HG02623 (cell line): ENCODE results near the gene FGF6.

Source experiments
- ATAC-seq: cut with Tn5 transposase; IDR thresholded peaks from one replicate; pipeline ENCODE4 v1.9.1; 2021; ENCODE audit warnings: moderate library complexity; ENCODE audit not compliant: unreplicated experiment

Gene FGF6

DNA sequence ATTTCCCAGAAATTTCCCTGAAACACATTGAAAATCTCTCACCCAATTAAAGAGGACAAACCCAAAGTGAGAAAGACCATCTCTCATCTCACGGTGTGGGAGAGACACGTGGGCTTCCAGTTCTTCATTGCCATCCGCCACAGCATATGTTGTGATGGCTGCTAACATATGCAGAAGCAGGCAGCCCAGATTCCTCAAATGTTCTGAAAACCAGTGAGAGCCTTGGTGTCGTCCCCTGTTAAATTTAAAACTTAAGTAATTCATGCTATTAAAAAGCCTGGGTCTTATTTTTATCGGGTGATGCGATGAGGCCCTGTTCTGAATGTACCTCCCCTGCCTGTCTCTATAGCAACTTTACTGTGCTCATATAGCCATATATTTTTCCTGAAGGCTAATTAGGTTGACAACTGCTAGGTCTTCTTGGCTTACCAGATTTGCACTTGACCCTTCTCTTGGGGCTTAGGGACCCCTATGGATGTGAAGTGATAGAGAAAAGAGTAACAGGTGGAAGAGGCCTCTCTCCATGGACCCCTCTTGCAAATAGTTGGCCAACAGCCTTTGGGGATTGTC is 2.8 kb upstream of the FGF6 start:
- ATAC-seq, result no peak

DNA sequence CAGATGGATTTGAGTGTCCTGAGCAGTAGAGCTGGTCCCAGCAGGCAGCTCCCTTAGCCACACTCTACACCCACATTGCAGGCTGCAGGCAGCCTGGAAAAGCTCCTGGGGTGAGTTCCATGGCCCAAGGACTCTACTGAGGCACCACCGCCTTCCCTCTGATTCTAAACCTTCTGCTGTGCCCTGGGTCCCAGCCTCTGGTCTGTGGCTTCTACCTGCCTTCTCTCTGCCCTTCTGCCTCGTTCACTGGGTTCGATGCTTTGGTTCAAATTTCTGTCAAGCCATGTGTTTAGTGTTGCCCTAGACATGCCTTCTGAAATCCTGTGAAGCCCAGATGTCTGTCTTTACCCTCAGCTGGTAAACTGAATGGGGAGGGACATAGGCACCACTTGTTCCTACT is 1.5 kb upstream of the FGF6 start:
- ATAC-seq, result no peak

DNA sequence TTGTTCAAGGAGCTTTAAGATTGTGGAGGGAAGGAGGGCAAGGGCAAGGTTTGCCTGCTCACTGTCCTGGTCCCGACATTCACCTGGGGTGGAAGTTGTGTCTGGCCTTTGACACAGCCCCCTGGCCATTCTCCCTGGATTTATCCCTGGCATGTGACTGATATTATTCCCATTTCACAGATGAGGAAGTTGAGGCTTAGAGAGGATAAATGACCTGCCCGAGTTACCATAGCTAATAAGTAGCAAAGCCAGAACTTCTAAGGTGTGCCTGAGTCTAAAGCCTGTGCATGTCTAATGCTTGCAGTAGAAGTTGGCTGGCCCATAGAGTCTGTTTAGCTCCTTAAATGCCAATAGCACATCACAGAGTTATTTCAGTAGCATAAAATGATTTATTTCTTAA is 720 bp upstream of the FGF6 start:
- no peak for ATAC-seq

DNA sequence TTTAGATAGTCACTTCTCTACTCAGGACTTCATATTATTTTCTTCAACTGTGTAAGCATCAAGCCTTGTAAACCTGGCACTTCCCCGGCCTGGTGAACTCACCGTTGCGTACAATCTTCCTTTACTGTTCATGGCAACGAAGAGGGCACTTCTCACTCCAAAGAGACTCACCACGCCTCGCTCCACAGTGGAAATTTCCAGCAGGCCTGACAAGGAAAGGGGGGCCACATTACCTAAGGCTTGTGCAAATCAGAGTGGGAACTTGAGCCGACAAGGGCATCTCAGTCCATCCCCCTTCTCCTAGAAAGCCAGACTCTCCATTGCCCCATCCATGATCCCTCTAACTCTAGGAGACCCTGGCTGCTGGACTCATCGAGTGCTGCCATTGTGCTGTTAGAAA is 1.6 kb downstream of the FGF6 start:
- no peak for ATAC-seq

DNA sequence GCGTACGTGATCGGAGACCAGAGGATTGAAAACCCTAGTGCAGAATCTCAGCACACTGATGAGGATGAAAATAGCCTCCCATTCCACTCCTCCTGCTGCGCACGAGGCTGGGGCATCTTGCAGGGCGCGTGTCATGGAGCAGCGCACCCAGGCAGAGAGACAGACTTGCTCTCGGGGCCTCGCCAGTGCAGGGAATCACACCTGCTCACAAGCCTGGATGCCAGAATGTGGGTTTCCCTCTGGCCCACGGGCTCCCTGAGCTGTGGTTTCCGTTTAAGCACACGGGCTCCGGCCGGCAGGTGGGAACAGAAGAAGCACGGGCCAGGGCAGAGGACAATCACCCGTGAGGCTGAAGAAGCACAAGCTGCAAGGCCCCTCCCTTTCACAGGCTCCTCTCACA is 2.0 kb downstream of the FGF6 start:
- ATAC-seq, result no peak

DNA sequence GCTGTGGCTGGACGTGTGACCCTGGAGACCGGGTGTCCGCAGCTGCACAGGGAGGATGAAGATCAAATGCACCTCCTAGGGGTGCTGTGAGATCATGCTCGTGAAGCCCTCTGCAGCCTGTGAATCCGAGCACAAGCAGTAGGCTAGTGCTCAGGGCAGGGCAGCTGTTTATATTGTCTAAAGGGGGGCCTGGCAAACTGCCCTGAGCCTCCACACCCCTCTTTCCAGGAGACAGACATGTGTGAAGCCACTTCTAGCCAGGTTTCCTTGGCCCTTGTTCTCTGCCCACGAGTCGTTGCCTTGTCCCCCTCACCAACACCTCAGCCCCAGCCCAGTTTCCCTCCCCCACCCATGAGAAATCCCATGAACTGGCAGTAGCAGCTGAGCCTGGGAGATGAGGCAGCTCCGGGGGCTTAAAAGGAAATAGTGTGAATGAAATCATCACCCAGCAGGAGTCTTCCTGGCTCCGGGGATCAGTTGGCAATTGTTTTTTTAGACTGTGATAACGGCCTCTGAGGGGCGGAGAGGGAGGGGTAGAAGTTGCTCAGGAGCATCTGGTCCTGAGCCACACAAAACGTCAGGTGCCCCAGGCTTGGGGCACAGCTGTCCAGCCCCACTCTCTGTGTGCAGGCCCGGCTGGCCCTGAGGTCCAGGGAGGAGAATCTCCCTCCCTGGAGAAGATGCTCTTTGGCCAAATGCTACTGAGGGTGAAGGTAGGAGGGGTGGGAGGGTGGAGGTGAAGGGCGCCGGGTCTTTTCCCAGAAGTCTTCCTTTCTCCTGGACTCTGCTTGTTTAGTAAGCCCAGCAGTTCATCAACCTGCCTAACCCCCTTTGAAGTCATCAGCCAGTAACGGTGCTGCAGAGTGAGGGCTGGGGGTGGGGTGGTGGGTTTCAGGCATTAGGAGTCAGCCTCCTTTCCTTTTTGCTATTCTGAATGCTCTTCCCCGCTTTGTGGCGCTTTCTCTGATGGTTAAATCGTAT is 4.0 kb downstream of the FGF6 start:
- ATAC-seq, result no peak

DNA sequence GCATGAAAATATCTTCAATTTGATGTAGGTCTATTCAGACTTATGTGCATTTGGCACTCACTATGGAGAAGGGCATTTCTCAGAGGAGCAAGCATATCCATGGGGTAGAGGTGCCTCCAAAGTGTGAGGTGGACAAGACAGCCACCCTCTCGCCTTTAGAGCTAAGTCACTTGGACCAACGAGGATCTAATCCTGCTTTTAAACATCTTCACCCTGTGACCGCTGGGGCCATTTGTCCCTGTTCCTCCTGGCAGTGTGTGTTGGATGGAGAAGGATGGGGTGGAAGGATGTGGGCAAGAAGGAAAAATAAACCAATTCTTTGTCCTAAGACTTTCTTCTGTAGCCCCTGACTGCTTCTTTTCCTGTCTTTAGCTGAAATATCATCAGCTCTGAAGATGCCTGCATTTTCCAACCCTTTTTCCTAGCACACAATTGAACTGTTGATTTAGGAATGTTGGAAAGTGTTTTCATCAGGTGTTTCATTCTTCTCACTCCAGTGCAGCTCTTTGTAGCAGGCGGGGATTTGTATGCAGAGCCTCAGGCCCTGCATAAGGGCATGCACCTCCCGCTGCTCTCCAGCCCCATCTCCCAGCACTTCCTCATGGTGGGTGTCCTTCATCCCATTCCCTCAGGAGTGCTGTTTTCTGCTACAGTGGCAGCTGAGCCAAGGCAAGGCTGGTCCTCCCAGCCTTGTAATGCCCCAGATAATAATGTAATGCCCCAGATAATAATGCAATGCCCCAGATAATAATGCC is 5.3 kb downstream of the FGF6 start:
- ATAC-seq, result no peak

DNA sequence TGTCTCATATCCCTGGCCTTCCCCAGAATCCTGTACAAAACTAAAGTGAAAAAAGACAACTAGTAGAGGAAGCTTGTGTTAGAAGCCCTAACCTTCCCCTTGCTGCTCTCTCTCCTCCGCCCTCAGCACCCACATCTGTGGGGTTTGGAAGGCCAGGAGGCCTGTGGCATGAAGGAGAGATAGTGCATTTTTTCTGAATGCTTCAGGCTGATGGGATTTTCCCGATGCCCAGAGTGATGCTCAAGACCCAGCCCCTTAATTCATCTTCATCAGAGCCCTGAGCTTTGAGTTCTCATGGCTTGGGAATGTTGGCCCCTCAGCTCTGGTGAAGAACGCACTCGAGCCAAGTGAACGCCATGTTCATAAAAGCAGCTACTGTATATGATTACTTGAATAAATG is 5.9 kb downstream of the FGF6 start:
- ATAC-seq, result no peak

DNA sequence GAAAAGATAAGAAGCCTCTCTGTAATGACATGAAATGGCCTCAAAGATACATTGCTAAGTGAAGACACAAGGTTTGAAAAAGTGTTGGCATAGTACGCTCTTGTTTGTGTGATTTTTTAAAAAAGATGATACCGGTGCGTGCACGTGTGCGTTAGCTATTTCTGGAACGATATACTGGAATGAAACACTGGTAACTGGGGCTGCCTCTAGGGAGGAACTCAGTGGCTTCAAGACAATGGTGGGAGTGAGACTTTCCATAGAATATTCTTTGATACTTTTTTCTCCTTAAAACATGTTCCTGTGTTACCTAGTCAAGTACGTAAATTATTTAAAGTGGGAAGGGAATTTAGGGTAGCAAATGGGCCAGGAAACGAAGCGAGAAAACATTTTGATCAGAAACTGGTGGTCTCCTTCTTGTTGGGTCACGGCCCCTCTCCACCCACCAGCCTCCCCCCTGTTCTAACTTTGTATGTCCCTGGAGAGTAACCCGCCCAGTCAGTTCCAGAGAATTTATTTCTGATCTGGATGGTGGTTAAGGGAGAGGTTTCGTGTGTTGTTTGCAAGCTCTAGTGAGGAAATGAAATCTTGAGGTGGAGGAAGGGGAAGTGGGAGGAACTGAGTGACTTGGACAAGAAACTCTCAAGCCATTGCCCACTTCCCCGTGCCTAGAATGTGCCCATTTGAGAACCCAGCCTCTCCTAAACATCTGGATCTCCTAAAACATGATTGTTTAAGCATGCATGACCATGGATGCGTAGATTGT is 6.6 kb downstream of the FGF6 start:
- no peak for ATAC-seq

DNA sequence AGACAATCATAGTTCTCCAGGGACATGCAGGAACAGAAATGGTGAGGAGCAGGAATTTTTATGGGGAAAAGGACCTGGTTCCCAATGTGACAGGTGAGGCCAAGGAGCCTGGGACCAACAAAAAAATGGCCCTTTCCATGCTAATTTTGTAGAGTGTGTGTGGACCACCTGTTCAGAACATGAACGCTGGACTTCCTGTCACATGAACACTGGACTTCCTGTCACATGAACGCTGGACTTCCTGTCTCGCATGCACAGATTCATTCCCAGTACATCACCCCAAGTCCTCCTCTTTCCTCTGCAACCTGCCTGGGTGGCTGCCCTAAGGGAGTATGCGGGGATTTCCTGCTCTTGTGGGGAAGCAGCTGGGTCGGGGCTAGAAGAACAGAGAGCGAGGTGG is 10.1 kb downstream of the FGF6 start:
- no peak for ATAC-seq

DNA sequence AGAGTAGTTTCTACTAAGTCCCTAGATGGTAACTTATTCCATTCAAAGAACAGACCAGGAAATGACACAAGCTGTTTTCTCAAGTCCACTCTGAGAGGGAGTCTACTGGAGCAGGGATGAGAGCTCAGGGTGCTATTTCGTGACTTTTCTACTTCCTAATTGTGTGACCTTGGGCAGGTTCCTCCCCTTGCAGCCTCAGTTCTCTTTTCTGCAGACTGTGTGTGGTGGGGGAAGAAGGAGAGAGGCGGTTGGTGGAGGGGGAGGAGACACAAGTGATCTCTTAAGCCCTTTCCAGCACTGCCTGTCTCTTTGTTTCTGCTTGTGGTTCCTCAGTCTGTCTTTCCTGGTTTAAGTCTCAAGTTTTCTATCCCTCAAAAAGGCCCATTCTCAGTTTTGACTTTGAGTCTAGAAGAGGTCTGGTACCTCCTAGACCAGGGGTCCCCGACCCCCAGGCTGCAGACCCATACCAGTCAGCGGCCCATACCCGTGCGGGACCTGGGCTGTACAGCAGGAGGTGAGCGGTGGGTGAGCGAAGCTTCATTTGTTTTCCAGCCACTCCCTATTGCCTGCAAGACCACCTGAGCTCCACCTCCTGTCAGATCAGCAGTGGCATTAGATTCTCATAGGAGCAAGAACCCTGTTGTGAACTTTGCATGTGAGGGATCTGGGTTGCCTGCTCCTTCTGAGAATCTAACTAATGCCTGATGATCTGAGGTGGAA is 10.7 kb downstream of the FGF6 start:
- ATAC-seq, result no peak

DNA sequence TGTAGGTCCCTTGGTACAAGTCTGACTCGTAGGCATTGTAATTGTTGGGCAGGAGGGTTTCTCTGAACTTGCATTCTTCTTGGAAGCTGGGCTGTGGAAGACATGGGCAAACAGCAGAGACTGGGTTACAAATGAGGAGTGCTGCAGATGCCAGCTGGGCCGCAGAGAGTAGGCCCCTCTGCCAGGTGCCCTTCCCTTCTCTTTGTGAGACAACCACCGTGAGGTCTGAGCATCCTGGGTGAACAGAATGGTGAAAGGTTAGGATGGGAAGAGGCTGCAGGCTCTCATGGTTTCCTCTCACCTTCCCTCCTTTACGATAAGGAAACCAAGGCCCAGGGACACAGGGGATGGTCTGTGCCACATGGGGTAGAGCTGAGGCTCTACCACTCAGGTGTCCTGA is 11.3 kb downstream of the FGF6 start:
- no peak for ATAC-seq

DNA sequence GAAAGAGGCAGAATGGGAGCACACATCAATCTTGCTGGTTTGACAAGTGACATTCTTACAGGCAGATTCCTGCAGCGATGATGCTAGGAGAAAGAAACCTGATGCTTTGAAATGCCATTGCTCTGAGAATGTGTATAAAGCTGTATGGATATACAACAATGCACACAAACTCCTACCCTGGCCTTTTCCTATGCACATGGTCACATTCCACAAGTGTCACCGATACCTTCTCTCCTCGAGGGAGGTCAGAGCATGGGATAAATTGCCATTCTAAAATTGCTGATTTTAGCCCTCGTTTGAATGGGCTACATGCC is 11.9 kb downstream of the FGF6 start:
- no peak for ATAC-seq

DNA sequence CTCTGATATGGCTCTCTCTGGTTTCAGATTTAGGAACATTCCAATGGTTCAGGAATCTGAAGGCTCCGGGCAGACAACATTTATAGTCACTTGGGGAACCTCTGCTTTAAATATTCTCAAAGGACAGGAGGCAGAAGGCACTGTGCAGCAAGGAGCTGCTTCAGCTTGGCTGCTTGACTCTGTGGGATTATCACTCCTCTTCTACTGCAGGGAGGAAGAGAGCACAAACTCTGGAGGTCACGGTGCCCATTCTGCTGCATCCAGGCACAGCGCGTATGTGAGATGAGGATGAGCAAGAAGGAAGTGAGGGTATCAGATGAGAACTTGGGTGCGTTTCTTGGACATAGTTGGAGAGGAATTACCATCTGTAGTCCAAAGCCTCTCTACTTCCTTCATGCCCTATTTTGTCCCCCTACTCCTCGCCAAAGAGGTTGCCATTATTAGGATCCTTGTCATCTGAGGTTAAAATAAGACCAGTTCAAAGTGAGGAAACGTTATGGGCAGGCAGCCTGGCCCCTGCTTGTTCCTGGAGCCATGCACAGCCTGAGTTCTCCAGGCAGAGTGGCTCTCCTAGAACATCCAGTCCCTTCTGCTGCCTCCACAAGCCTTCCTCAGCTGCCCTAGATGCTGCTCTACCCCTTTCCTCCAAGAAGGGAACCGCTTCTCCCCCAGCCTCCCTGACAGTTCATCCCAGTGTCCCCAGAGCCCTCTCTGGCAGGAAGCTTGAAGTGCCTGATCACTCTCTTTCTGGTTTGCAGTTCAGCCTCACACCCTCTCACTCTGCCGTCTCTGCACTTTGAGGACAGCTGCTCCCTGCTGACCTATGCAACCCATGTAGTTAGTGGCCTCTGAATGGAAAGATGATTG is 12.5 kb downstream of the FGF6 start:
- no peak for ATAC-seq

DNA sequence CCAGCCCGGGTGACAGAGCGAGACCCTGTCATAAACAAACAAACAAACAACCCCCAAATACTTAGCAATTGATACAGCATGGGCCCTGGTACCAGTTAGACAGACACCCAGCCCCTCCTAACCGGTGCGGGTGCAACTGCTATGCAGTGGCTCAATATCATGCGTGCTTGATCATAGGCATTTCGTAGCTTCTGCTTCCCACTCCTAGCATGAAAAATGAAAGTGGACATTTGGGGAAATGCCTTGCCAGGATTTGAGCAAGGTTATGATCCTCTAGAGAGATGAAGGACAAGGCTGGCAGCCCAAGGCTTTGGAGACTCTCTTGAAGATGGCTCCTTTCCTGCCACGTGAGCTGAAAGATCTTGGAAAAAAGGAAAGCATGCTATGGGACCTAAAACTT is 13.7 kb downstream of the FGF6 start:
- ATAC-seq, result no peak

DNA sequence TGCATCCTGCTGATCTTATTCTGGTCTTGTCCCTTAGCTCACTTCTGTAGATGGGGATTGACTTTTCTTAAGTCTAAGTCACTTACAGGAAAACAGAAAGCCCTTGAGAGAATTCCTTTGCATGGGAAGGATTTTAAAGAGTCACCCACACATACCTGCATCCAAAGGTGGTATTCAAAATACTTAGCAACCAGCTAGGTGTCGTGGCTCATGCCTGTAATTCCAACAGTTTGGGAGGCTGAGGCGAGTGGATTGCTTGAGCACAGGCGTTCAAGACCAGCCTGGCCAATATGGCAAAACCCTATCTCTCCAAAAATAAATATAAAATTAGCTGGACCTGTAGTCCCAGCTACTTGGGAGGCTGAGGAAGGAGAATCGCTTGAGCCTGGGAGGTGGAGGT is 14.2 kb downstream of the FGF6 start:
- ATAC-seq, result no peak

DNA sequence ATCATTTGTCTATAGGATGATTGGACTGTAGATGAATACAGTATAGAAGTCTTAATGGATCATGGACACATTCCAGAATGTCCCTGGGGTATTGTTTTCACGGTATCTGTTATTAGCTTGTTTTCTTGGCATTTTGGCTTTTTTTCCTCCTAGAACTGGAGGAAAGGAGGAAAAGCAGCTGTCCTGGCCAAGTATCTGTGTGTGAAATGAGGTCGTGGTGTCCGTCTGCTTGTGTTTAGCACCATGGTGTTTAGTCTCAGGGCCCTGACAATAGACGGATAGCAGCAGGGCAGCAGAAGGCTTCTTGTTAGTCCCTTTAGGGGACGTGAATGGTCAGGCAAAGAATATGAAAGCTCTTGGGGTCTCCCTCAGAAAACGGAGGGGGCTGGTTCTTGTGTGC is 21.2 kb downstream of the FGF6 start:
- ATAC-seq, result no peak

DNA sequence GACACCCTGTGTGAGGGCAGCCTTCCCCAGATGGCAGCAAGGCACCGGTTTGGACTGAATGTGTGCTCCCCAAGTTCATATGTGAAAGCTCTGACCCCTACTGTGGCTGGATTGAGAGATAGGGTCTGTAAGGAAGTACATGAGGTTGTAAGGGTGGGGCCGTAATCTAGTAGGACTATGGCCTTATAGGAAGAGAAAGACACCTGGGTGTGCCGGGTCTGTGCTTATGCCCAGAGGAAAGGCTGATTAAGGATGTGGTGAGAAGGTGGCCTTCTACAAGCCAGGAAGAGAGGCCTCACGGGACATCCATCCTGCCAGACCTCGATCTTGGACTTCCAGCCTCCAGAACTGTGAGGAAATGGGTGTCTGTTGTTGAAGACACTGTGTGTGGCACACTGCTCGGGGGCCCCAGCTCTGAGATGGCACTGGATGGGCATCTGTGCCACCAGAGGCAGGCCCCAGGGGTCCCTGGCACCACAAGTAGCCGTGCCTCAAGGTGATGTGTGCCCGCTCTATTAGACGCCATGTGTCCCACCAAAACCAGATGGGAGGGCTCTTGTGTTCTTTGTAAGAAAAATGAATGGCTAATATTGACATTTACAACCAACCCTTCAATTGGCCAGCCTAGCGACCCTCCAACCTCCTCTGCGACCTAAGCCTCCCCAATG is 22.0 kb downstream of the FGF6 start:
- no peak for ATAC-seq

DNA sequence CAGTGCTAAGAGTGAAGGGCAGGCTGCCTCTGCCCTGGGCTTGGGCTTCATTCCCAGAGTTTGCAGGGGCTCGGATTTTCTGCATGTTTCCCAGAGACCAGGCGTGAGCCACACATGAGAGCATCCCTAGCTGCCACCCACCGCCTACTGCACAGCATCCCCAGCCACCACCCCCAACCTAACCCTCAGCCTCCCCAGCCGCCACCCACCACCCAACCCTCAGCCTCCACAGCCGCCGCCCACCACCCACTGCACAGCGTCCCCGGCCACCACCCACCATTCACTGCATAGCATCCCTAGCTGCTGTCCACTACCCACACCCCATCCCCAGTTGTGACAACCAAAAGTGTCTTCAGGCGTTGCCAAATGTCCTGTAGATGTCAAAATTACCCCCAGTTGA is 22.6 kb downstream of the FGF6 start:
- ATAC-seq, result no peak
